Panc1 (cell line): ENCODE results near the gene KRT84. TPM values are rescaled to one million over a fixed set of nuclear protein-coding genes. Genes with fewer than 3 reads are reported as not detected.

Source experiments
- ATAC-seq: fragments of 200-7000 bp; cut with Tn5 transposase; 2 replicates; pipeline ENCODE4 v1.9.1; 2020; ENCODE audit warnings: mild to moderate bottlenecking, moderate library complexity
- BruUV-seq: library from RNA; stranded (reverse); fragments of 400-500 nt; replicated peaks from 2 replicates; lab custom pipeline; 2021; lab: Mats Ljungman, UMichigan
- CTCF ChIA-PET: fragments of 300-600 bp; sonication (Branson Sonifier 250); formaldehyde crosslinking; loops from one replicate; lab custom pipeline; 2022; ENCODE audit warnings: antibody characterized with exemption; lab: Charles Lee
- POLR2A ChIA-PET: fragments of 300-600 bp; sonication (Branson Sonifier 250); formaldehyde crosslinking; loops from one replicate; lab custom pipeline; 2022; ENCODE audit warnings: antibody characterized with exemption; lab: Charles Lee
- DNase-seq: peaks from one replicate; pipeline ENCODE4 v3.0.0-alpha.2; 2010; ENCODE audit warnings: low read depth, low spot score
- H3K27ac ChIP-seq: 2 replicates; pipeline ENCODE4 v1.5.1; 2011; ENCODE audit warnings: mild to moderate bottlenecking, low read length, inconsistent platforms
- H3K27me3 ChIP-seq: fragments of 200-500 bp; sonication (Bioruptor generic); 2 replicates; pipeline ENCODE4 v1.6.0; 2014; ENCODE audit warnings: low read length, inconsistent platforms; ENCODE audit not compliant: control insufficient read depth, insufficient read depth
- H3K36me3 ChIP-seq: fragments of 200-500 bp; sonication (Bioruptor generic); 2 replicates; pipeline ENCODE4 v1.5.1; 2014; ENCODE audit warnings: inconsistent platforms, mild to moderate bottlenecking, low read length, moderate library complexity; ENCODE audit not compliant: control insufficient read depth, insufficient read depth
- H3K4me1 ChIP-seq: 2 replicates; pipeline ENCODE4 v1.5.1; 2011; ENCODE audit warnings: inconsistent platforms, mild to moderate bottlenecking, low read length, moderate library complexity; ENCODE audit not compliant: control insufficient read depth, insufficient read depth
- H3K4me3 ChIP-seq, 2 experiments: 2 replicates each; pipeline ENCODE4 v1.5.1; 2011 to 2012; ENCODE audit warnings: low read depth in 2 of 2, low read length in 2 of 2, mild to moderate bottlenecking in 2 of 2, inconsistent platforms in 1 of 2, moderate library complexity in 1 of 2
- H3K9me3 ChIP-seq: fragments of 200-500 bp; sonication (Bioruptor generic); 2 replicates; pipeline ENCODE4 v1.5.1; 2014; ENCODE audit warnings: low read depth, mild to moderate bottlenecking, inconsistent platforms, low read length, moderate library complexity; ENCODE audit not compliant: control insufficient read depth, insufficient read depth
- POLR2AphosphoS5 ChIP-seq: IDR thresholded peaks from 2 replicates; pipeline ENCODE4 v1.6.1; 2012; ENCODE audit warnings: mild to moderate bottlenecking, low read depth, low read length, moderate library complexity
- REST ChIP-seq, 2 experiments: IDR thresholded peaks; 2 replicates each; pipeline ENCODE4 v1.6.1; 2011 to 2012; ENCODE audit warnings: low read depth in 2 of 2, control low read depth in 1 of 2, low read length in 1 of 2, mild to moderate bottlenecking in 1 of 2, moderate library complexity in 1 of 2; ENCODE audit not compliant: insufficient read depth in 1 of 2
- SIN3A ChIP-seq: IDR thresholded peaks from 2 replicates; pipeline ENCODE4 v1.6.1; 2012; ENCODE audit warnings: low read depth, mild to moderate bottlenecking, low read length, moderate library complexity, borderline replicate concordance; ENCODE audit not compliant: insufficient read depth
- TCF7L2 ChIP-seq: IDR thresholded peaks from 2 replicates; pipeline ENCODE4 v1.6.1; 2011; ENCODE audit warnings: mild to moderate bottlenecking, low read depth, low read length, inconsistent platforms
- in situ Hi-C: cut with HindIII; loops from 2 replicates; pipeline ENCODE4 v1.10.0; 2016; ENCODE audit warnings: low sequenced_read_pairs, low pct_unique_long_range_greater_than_20kb
- intact Hi-C: fragments of 100-400 bp; cut with micrococcal nuclease; formaldehyde crosslinking; loops from one replicate; pipeline ENCODE4 v1.10.0; 2022; ENCODE audit not compliant: unreplicated experiment
- total RNA-seq: library from RNA; stranded (reverse); gene quantifications from one replicate; pipeline ENCODE4 v1.2.1, GENCODE V29; 2021; ENCODE audit not compliant: unreplicated experiment
- TF ChIP-seq, protein P1 (sequence below): fragments of 450-650 bp; IDR thresholded peaks from 2 replicates; pipeline ENCODE4 v1.5.1; 2017; ENCODE audit warnings: mild to moderate bottlenecking

The KRT84 gene
- total RNA-seq, 1 experiment from 2014 or later, result not detected

DNA sequence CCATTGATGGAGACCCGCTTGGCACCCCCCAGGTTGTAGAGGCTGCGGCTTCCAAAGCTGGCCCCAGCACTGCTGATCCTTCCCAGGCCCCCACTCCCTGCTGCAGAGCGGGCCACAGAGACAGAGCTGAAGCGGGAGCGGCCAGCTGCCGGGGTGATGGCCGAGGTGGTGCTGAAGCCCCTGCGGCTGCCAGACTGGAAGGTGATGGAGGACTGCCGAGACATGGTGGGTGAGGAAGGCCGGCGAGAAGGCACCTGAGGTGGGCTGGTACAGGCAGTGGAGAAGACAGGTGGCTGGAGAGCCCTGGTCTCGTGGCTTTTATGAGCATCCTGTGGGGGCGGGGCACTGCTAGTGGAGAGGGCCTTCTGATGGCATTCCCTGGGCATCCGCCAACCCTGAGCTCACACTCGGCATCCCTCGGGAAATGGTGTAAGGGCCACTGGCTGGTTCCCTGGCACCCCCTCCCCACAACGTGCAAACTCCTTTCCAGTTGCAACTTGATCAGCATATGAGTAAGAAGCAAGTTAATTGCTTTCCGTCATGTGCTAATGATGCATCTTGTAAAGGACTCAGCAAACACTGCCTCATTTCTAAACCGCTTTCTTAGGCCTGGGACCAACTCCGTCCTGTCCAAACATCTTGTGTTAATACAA, 48.8 kb upstream of the KRT84 start, which contains the start of gene KRT75:
Gene KRT75 (minus strand): TSS at position 291 of the 653 bp plus-strand sequence. CDS start 67 bp downstream, at position 224.
- CTCF ChIA-PET, result no interaction called here
- DNase-seq (peak; percentile 65), ATAC-seq (peak; percentile 38)
- no peak within 1 kb of the TSS for H3K4me3 ChIP-seq
- peaks cover 19% of the 10 kb centered on the region for H3K27me3 ChIP-seq
- H3K27ac ChIP-seq, result no peak within 1 kb of the TSS
- no peaks in the 10 kb centered on the region for H3K36me3 ChIP-seq
- BruUV-seq, result no TSS peak
- in situ Hi-C loops (no loop called here), intact Hi-C loops (no loop called here)
- POLR2A ChIA-PET, result no interaction called here
- H3K9me3 ChIP-seq, result no peaks in the 10 kb centered on the region
- no peak for TF ChIP-seq POLR2AphosphoS5
- no peak for TF ChIP-seq REST (IDR thresholded peaks at IDR 0.05; ENCODE audit: insufficient read depth in 1 of 2, low read depth in 2 of 2, low read length in 1 of 2)
- TF ChIP-seq, protein P1, sequence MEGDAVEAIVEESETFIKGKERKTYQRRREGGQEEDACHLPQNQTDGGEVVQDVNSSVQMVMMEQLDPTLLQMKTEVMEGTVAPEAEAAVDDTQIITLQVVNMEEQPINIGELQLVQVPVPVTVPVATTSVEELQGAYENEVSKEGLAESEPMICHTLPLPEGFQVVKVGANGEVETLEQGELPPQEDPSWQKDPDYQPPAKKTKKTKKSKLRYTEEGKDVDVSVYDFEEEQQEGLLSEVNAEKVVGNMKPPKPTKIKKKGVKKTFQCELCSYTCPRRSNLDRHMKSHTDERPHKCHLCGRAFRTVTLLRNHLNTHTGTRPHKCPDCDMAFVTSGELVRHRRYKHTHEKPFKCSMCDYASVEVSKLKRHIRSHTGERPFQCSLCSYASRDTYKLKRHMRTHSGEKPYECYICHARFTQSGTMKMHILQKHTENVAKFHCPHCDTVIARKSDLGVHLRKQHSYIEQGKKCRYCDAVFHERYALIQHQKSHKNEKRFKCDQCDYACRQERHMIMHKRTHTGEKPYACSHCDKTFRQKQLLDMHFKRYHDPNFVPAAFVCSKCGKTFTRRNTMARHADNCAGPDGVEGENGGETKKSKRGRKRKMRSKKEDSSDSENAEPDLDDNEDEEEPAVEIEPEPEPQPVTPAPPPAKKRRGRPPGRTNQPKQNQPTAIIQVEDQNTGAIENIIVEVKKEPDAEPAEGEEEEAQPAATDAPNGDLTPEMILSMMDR, result no peak
- TF ChIP-seq TCF7L2, result no peak
- no peak for TF ChIP-seq SIN3A
- H3K4me1 ChIP-seq, result no peaks in the 10 kb centered on the region

GRCh38 chr12:52433501-52434080, 48.1 kb upstream of the KRT84 start:
- in situ Hi-C loops, result no loop called here
- H3K36me3 ChIP-seq, result no peaks in the 10 kb centered on the region
- no peaks in the 10 kb centered on the region for H3K4me1 ChIP-seq
- POLR2A ChIA-PET, result no interaction called here
- ATAC-seq (no peak), DNase-seq (no peak)
- no peak overlapping the region for H3K4me3 ChIP-seq
- BruUV-seq, result no TSS peak
- no peaks in the 10 kb centered on the region for H3K9me3 ChIP-seq
- TF ChIP-seq REST (IDR thresholded peaks at IDR 0.05; ENCODE audit: insufficient read depth in 1 of 2, low read depth in 2 of 2, low read length in 1 of 2), result no peak
- TF ChIP-seq, protein P1, result no peak
- no peak for TF ChIP-seq SIN3A
- TF ChIP-seq POLR2AphosphoS5, result no peak
- no peak for TF ChIP-seq TCF7L2
- H3K27me3 ChIP-seq, result peaks cover 22% of the 10 kb centered on the region
- CTCF ChIA-PET, result no interaction called here
- H3K27ac ChIP-seq, result no peak overlapping the region
- intact Hi-C loops, result no loop called here
